ENCODE results near the gene MSANTD7. TPM values are rescaled to one million over a fixed set of nuclear protein-coding genes. Genes with fewer than 3 reads are reported as not detected.

The MSANTD7 gene
- total and polyA plus RNA-seq, 2 donors (not counting 1 experiment from before 2014, with no cell fraction given): 6.8 to 15.2 TPM

DNA sequence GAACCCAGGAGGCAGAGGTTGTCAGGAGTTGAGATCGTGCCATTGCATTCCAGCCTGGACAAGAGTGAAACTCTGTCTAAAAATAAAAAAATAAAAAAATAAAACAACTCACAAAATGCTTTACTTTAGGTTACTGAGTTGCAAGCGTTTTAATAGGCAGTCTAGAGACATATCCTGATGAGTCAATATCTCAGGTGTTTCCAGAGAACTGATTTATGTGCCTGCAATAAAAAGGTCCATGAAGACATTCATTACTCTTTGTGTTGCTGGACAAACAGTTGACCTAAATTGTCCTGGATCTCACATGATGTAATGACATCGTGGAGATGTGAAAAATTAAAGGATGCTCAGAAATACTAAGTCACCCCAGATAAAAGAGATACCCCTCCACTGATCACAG, 31.8 kb upstream of the MSANTD7 start:
- Histone ChIP-seq H3K4me2 (replicated peaks; ENCODE audit: low read depth, low read length, poor library complexity, severe bottlenecking) (no peak overlapping the region), H4K20me1 (ENCODE audit: control insufficient read depth, insufficient read depth, low read length, poor library complexity, severe bottlenecking) (no peaks in the 10 kb centered on the region), H3K4me1 (ENCODE audit: control insufficient read depth in 2 of 2, insufficient read depth in 2 of 2, low read length in 2 of 2) (no peaks in the 10 kb centered on the region), H3K9me3 (ENCODE audit: control extremely low read depth in 1 of 3, control insufficient read depth in 2 of 3, insufficient read depth in 1 of 3, low read length in 2 of 3) (no peaks in the 10 kb centered on the region), H3K36me3 (replicated peaks in 1 of 2; ENCODE audit: control extremely low read depth in 1 of 2, control insufficient read depth in 1 of 2, extremely low read depth in 1 of 2, insufficient read depth in 2 of 2, low read length in 1 of 2) (no peaks in the 10 kb centered on the region), H3K9ac (ENCODE audit: low read length) (no peak overlapping the region), H3K79me2 (ENCODE audit: control insufficient read depth, insufficient read depth, low read length) (no peaks in the 10 kb centered on the region), H2AFZ (ENCODE audit: insufficient read depth, low read depth, low read length, poor library complexity, severe bottlenecking) (no peak overlapping the region), H3K27me3 (replicated peaks in 1 of 4; ENCODE audit: control extremely low read depth in 1 of 4, control insufficient read depth in 3 of 4, insufficient read depth in 4 of 4, low read length in 3 of 4) (no peaks in the 10 kb centered on the region), H3K4me3 (ENCODE audit: control extremely low read depth in 1 of 5, extremely low read depth in 1 of 5, insufficient read depth in 1 of 5, low read depth in 2 of 5, low read length in 4 of 5) (no peak overlapping the region), H3K27ac (ENCODE audit: low read length in 2 of 2) (no peak overlapping the region)
- Mint-ChIP-seq H3K27ac (no peak overlapping the region), H3K9me3 (ENCODE audit: insufficient read depth) (no peaks in the 10 kb centered on the region), H3K4me3 (no peak overlapping the region), H3K4me1 (peaks cover 10% of the 10 kb centered on the region), H3K27me3 (no peaks in the 10 kb centered on the region)
- no peak for DNase-seq
- 100% methylated on average over 1 of the region's 3 CpGs for WGBS (ENCODE audit: insufficient coverage)
- ChIA-PET POLR2A (no interaction called here), CTCF (no interaction called here)
- TF ChIP-seq, protein P1, sequence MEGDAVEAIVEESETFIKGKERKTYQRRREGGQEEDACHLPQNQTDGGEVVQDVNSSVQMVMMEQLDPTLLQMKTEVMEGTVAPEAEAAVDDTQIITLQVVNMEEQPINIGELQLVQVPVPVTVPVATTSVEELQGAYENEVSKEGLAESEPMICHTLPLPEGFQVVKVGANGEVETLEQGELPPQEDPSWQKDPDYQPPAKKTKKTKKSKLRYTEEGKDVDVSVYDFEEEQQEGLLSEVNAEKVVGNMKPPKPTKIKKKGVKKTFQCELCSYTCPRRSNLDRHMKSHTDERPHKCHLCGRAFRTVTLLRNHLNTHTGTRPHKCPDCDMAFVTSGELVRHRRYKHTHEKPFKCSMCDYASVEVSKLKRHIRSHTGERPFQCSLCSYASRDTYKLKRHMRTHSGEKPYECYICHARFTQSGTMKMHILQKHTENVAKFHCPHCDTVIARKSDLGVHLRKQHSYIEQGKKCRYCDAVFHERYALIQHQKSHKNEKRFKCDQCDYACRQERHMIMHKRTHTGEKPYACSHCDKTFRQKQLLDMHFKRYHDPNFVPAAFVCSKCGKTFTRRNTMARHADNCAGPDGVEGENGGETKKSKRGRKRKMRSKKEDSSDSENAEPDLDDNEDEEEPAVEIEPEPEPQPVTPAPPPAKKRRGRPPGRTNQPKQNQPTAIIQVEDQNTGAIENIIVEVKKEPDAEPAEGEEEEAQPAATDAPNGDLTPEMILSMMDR (IDR thresholded peaks at IDR 0.05): no peak
- no peak for TF ChIP-seq EZH2 (IDR thresholded peaks at IDR 0.05; ENCODE audit: borderline replicate concordance, insufficient read depth, low read depth, low read length, poor library complexity, severe bottlenecking)
- intact Hi-C loops (cut with micrococcal nuclease): no loop called here
- no peak for ATAC-seq (ENCODE audit: low read depth)

DNA sequence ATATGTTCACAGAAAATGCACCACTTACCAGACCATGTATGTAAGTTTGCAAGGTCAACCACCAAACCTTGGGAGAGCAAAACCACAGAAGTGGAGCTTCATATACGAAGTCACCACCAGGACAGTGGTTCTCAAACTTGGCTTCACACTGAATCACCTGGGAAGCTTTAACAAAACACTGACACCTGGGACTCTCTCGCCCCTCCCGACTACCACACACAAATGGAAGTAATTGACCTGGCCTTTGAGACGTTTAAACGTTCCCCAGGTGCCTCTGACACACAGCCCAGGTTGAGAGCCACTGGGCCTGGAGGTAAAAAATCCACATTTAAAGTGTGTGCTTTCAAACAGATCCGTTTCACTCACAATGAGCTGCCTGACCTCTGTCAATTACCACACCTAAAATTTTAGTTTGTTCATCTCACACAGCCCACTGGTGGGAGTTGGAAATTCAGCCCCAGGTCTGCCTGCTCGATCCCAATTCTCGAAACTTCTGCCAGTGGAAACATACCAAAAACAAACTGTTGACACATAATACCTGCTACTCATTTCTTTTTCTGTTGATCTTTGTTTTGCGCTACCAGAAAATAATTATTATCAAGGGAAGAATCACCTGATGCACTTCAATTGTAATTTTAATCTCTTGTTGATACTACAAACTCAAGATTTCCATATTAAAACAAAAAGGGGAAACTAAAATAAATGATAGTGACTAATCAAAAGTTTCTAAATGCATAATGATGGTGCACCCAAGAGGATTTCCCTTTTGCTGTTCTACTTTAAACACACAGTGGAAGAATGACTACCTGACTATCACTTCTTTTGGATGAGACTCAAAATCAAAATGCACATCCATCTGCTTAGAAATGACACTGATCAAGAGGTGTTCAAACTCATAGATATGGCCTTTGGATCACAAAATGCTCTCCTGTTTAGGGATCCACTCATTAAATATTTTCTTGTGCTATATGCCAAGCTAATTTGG, 26.8 kb upstream of the MSANTD7 start:
- intact Hi-C loops (cut with micrococcal nuclease): no loop called here
- POLR2A ChIA-PET: no interaction called here
- WGBS (ENCODE audit: insufficient coverage): 94% methylated on average over 6 of the region's 9 CpGs
- Mint-ChIP-seq H3K4me3 (no peak overlapping the region), H3K9me3 (ENCODE audit: insufficient read depth) (no peaks in the 10 kb centered on the region), H3K4me1 (peaks cover 18% of the 10 kb centered on the region), H3K27me3 (no peaks in the 10 kb centered on the region), H3K27ac (no peak overlapping the region)
- no peak overlapping the region for H3K4me3 ChIP-seq (ENCODE audit: control extremely low read depth in 1 of 5, extremely low read depth in 1 of 5, insufficient read depth in 1 of 5, low read depth in 2 of 5, low read length in 4 of 5)
- no peak overlapping the region for H3K9ac ChIP-seq (ENCODE audit: low read length)
- no peaks in the 10 kb centered on the region for H3K79me2 ChIP-seq (ENCODE audit: control insufficient read depth, insufficient read depth, low read length)
- no peak overlapping the region for H3K4me2 ChIP-seq (replicated peaks; ENCODE audit: low read depth, low read length, poor library complexity, severe bottlenecking)
- TF ChIP-seq, protein P1 (IDR thresholded peaks at IDR 0.05): no peak
- TF ChIP-seq EZH2 (IDR thresholded peaks at IDR 0.05; ENCODE audit: borderline replicate concordance, insufficient read depth, low read depth, low read length, poor library complexity, severe bottlenecking): no peak
- CTCF ChIA-PET: interaction anchor here (0.6 kb wide), 1 partner anchor 49 kb away, joined by 3 read pairs; no protein-coding TSS in a partner anchor
- no peaks in the 10 kb centered on the region for H3K9me3 ChIP-seq (ENCODE audit: control extremely low read depth in 1 of 3, control insufficient read depth in 2 of 3, insufficient read depth in 1 of 3, low read length in 2 of 3)
- ATAC-seq (ENCODE audit: low read depth) (no peak), DNase-seq (no peak)
- no peak overlapping the region for H2AFZ ChIP-seq (ENCODE audit: insufficient read depth, low read depth, low read length, poor library complexity, severe bottlenecking)
- H3K4me1 ChIP-seq (ENCODE audit: control insufficient read depth in 2 of 2, insufficient read depth in 2 of 2, low read length in 2 of 2): peaks cover 0 to 4% of the 10 kb centered on the region in 2 donors
- H3K27ac ChIP-seq (ENCODE audit: low read length in 2 of 2): no peak overlapping the region
- H4K20me1 ChIP-seq (ENCODE audit: control insufficient read depth, insufficient read depth, low read length, poor library complexity, severe bottlenecking): no peaks in the 10 kb centered on the region
- no peaks in the 10 kb centered on the region for H3K36me3 ChIP-seq (replicated peaks in 1 of 2; ENCODE audit: control extremely low read depth in 1 of 2, control insufficient read depth in 1 of 2, extremely low read depth in 1 of 2, insufficient read depth in 2 of 2, low read length in 1 of 2)
- H3K27me3 ChIP-seq (replicated peaks in 1 of 4; ENCODE audit: control extremely low read depth in 1 of 4, control insufficient read depth in 3 of 4, insufficient read depth in 4 of 4, low read length in 3 of 4): no peaks in the 10 kb centered on the region

Measured in B cell (primary cell).